Endothelial cell of umbilical vein (primary cell): Measurements from ENCODE around the gene BCAR3. TPM values are rescaled to one million over a fixed set of nuclear protein-coding genes. Genes with fewer than 3 reads are reported as not detected.

Experiments used
- BruUV-seq: library from RNA; stranded (reverse); fragments of 400-500 nt; replicated peaks from 2 replicates; lab custom pipeline; 2021; lab: Mats Ljungman, UMichigan
- CTCF ChIA-PET: fragments of 300-600, 350-600 bp; sonication (Branson Sonifier 250); formaldehyde crosslinking; loops from one replicate; lab custom pipeline; 2021; ENCODE audit warnings: antibody characterized with exemption, inconsistent platforms; lab: Charles Lee
- POLR2A ChIA-PET: fragments of 300-600, 350-600 bp; sonication (Branson Sonifier 250); formaldehyde crosslinking; loops from one replicate; lab custom pipeline; 2021; ENCODE audit warnings: antibody characterized with exemption, inconsistent platforms; lab: Charles Lee
- DNase-seq: peaks from one replicate; pipeline ENCODE4 v3.0.0-alpha.2; 2011; ENCODE audit warnings: low read depth, low spot score
- FAIRE-seq: peaks from 2 replicates; lab custom pipeline; 2011; peaks lifted over from hg19 to GRCh38; lab: Jason Lieb, UNC
- H2AFZ ChIP-seq: 2 replicates; pipeline ENCODE4 v1.6.0; 2012; ENCODE audit warnings: low read depth, low read length, control low read depth, inconsistent platforms
- H3K27ac ChIP-seq: 2 replicates; pipeline ENCODE4 v1.5.1; 2011; ENCODE audit warnings: low read depth, mild to moderate bottlenecking, control low read depth, low read length, moderate library complexity; ENCODE audit not compliant: insufficient read depth
- H3K27me3 ChIP-seq, 2 experiments: 2 replicates each; pipeline versions ENCODE4 v1.6.0 to v1.6.1; 2011; ENCODE audit warnings: low read length in 2 of 2, mixed read lengths in 1 of 2; ENCODE audit not compliant: control insufficient read depth in 2 of 2, insufficient read depth in 2 of 2
- H3K36me3 ChIP-seq, 2 experiments: 2 replicates in 1 of 2; 3 replicates in 1 of 2; pipeline ENCODE4 v1.5.1; 2011; ENCODE audit warnings: low read length in 2 of 2, mild to moderate bottlenecking in 1 of 2, moderate library complexity in 1 of 2; ENCODE audit not compliant: control insufficient read depth in 2 of 2, insufficient read depth in 2 of 2; ENCODE audit errors: extremely low read depth in 1 of 2
- H3K4me1 ChIP-seq: 3 replicates; pipeline ENCODE4 v1.5.1; 2011; ENCODE audit warnings: mild to moderate bottlenecking, low read length; ENCODE audit not compliant: control insufficient read depth, insufficient read depth; ENCODE audit errors: extremely low read depth
- H3K4me2 ChIP-seq: 2 replicates; pipeline ENCODE4 v1.6.1; 2011; ENCODE audit warnings: low read length, control low read depth, mixed read lengths; ENCODE audit not compliant: insufficient read depth
- H3K4me3 ChIP-seq, 3 experiments: fragments of 200-600 bp in 1 of 3; sonication (generic), shearing (Covaris generic) in 1 of 3; replicated peaks in 1 of 3; 2 replicates each; pipeline ENCODE4 v1.5.1; 2011 to 2016; ENCODE audit warnings: control low read depth in 3 of 3, low read length in 3 of 3, mild to moderate bottlenecking in 2 of 3, inconsistent platforms in 1 of 3, low read depth in 1 of 3, moderate library complexity in 1 of 3; ENCODE audit not compliant: insufficient read depth in 1 of 3
- H3K79me2 ChIP-seq: 2 replicates; pipeline ENCODE4 v1.6.0; 2012; ENCODE audit warnings: low read length, inconsistent platforms; ENCODE audit not compliant: control insufficient read depth, insufficient read depth
- H3K9ac ChIP-seq: replicated peaks from 2 replicates; pipeline ENCODE3; 2011; ENCODE audit warnings: low read length, control low read depth; ENCODE audit not compliant: insufficient read depth; ENCODE audit errors: extremely low read depth
- H3K9me1 ChIP-seq: replicated peaks from 3 replicates; pipeline ENCODE4 v1.6.0; 2011; ENCODE audit warnings: mild to moderate bottlenecking, low read length; ENCODE audit not compliant: control insufficient read depth, insufficient read depth; ENCODE audit errors: extremely low read depth
- H3K9me3 ChIP-seq: replicated peaks from 2 replicates; pipeline ENCODE4 v1.5.1; 2012; ENCODE audit warnings: low read length, inconsistent platforms; ENCODE audit not compliant: control insufficient read depth, insufficient read depth
- H4K20me1 ChIP-seq: replicated peaks from 2 replicates; pipeline ENCODE3; 2011; ENCODE audit warnings: mild to moderate bottlenecking, low read length; ENCODE audit not compliant: control insufficient read depth, insufficient read depth; ENCODE audit errors: extremely low read depth
- CTCF ChIP-seq, 2 donors: IDR thresholded peaks; 1 replicate in 1 of 2; 2 replicates in 1 of 2; pipeline ENCODE4 v1.5.1; 2011; ENCODE audit warnings: low read length in 2 of 2, mild to moderate bottlenecking in 2 of 2, moderate library complexity in 2 of 2, control low read depth in 1 of 2, inconsistent platforms in 1 of 2, low read depth in 1 of 2; ENCODE audit not compliant: insufficient read depth in 1 of 2; ENCODE audit errors: extremely low read depth in 1 of 2
- EZH2 ChIP-seq: IDR thresholded peaks from 2 replicates; pipeline ENCODE4 v1.6.1; 2012; ENCODE audit warnings: borderline replicate concordance, low read depth, mild to moderate bottlenecking, moderate library complexity, low read length, inconsistent platforms; ENCODE audit not compliant: severe bottlenecking
- FOS ChIP-seq: IDR thresholded peaks from 2 replicates; pipeline ENCODE4 v1.6.1; 2011; ENCODE audit warnings: mild to moderate bottlenecking, low read length, moderate library complexity, borderline replicate concordance; ENCODE audit not compliant: insufficient read depth
- GATA2 ChIP-seq: IDR thresholded peaks from 2 replicates; pipeline ENCODE4 v1.7.0; 2011; ENCODE audit warnings: low read depth, mild to moderate bottlenecking, moderate library complexity, mixed read lengths, low read length; ENCODE audit not compliant: insufficient read length, insufficient read depth
- JUN ChIP-seq: IDR thresholded peaks from 2 replicates; pipeline ENCODE4 v1.6.1; 2011; ENCODE audit warnings: borderline replicate concordance, low read depth; ENCODE audit not compliant: insufficient read length, insufficient read depth
- MAX ChIP-seq: IDR thresholded peaks from 2 replicates; pipeline ENCODE4 v1.6.1; 2011; ENCODE audit not compliant: insufficient read depth, insufficient read length
- MYC ChIP-seq: IDR thresholded peaks from one replicate; pipeline ENCODE4 v1.6.1; 2011; ENCODE audit warnings: mild to moderate bottlenecking, low read depth, low read length
- POLR2A ChIP-seq: IDR thresholded peaks from 2 replicates; pipeline ENCODE4 v1.6.1; 2012; ENCODE audit warnings: low read depth, mild to moderate bottlenecking, control low read depth, low read length
- POLR2AphosphoS5 ChIP-seq: IDR thresholded peaks from 2 replicates; pipeline ENCODE4 v1.6.1; 2012; ENCODE audit warnings: low read depth, mild to moderate bottlenecking, control low read depth, low read length, moderate library complexity; ENCODE audit not compliant: insufficient read depth
- dilution Hi-C: fragments of 300-500 bp; cut with MboI; formaldehyde crosslinking; loops from one replicate; pipeline ENCODE4 v1.15.0; 2019; ENCODE audit warnings: low sequenced_read_pairs; ENCODE audit not compliant: extremely low pct_ligation_motif_present
- intact Hi-C: fragments of 100-400 bp; cut with micrococcal nuclease; formaldehyde crosslinking; loops from one replicate; pipeline ENCODE4 v1.10.0; 2022
- polyA plus RNA-seq, 4 experiments: library from polyadenylated mRNA; depleted of rRNA in 3 of 4; stranded (reverse) in 3 of 4; unstranded in 1 of 4; fragments of >200 nt; gene quantifications; 2 replicates each; pipeline versions ENCODE4 v1.2.1 to v1.2.3, GENCODE V29; 2011 to 2012; ENCODE audit warnings: missing spikeins in 1 of 4
- total RNA-seq: library from RNA; stranded (reverse); gene quantifications from 2 replicates; pipeline ENCODE4 v1.2.3, GENCODE V29; 2021

The BCAR3 gene
- total and polyA plus RNA-seq, 2 donors (not counting 3 experiments of a cell fraction or from before 2014, with no cell fraction given): 17.5 to 32.9 TPM

- no peak for FAIRE-seq
- Histone ChIP-seq H3K36me3 (no peaks in the 10 kb centered on the region), H3K4me2 (no peak overlapping the region), H2AFZ (no peak overlapping the region), H3K79me2 (peaks cover 95% of the 10 kb centered on the region), H3K9me1 (no peaks in the 10 kb centered on the region), H3K9me3 (no peaks in the 10 kb centered on the region), H3K27ac (no peak overlapping the region), H3K4me3 (no peak overlapping the region), H3K9ac (no peak overlapping the region), H3K4me1 (peaks cover 61% of the 10 kb centered on the region), H3K27me3 (no peaks in the 10 kb centered on the region), H4K20me1 (no peaks in the 10 kb centered on the region)
- TF ChIP-seq POLR2AphosphoS5: no peak
- no peak for TF ChIP-seq GATA2
- TF ChIP-seq JUN: no peak
- no peak for TF ChIP-seq EZH2
- no peak for TF ChIP-seq CTCF (IDR thresholded peaks at IDR 0.05; ENCODE audit: extremely low read depth in 1 of 2, insufficient read depth in 1 of 2, low read depth in 1 of 2, low read length in 2 of 2)
- no peak for TF ChIP-seq MAX
- no peak for TF ChIP-seq MYC
- no peak for TF ChIP-seq POLR2A
- TF ChIP-seq FOS: no peak
- intact Hi-C loops (no loop called here), dilution Hi-C loops (no loop called here)
- DNase-seq: no peak
- ChIA-PET POLR2A (no interaction called here), CTCF (interaction anchor here (0.8 to 4.4 kb wide), 4 partner anchors 10 to 225 kb away, joined by 4 to 20 read pairs (median 4); no protein-coding TSS in a partner anchor)
- BruUV-seq: no TSS peak
These were observed 62.0 kb downstream of the BCAR3 start for GRCh38 chr1:93619507-93620171.
